HepG2 (cell line): ENCODE measurements around the gene PPAN.

Source experiments
- EHMT2 ChIP-seq: fragments of 200-600 bp; sonication (generic); IDR thresholded peaks from 2 replicates; pipeline ENCODE4 v1.7.0; 2017; ENCODE audit warnings: antibody characterized with exemption, low read depth, low read length, borderline replicate concordance
- EP300 ChIP-seq, 3 experiments: sonication (generic) in 1 of 3; formaldehyde crosslinking in 1 of 3; IDR thresholded peaks; 2 replicates each; pipeline versions ENCODE4 v1.5.1 to v1.6.1; 2011 to 2020; ENCODE audit warnings: low read depth in 2 of 3, low read length in 2 of 3, borderline replicate concordance in 1 of 3, improper control_type of control experiment in 1 of 3, mild to moderate bottlenecking in 1 of 3, missing genetic modification reagents in 1 of 3, moderate library complexity in 1 of 3
- HDAC1 ChIP-seq: sonication (generic); formaldehyde crosslinking; IDR thresholded peaks from 2 replicates; pipeline ENCODE4 v1.5.1; 2020; ENCODE audit warnings: mild to moderate bottlenecking, missing genetic modification reagents
- IRF2 ChIP-seq: IDR thresholded peaks from 2 replicates; pipeline ENCODE4 v1.6.1; 2018; ENCODE audit warnings: missing genetic modification reagents, missing compliant biosample characterization
- NFE2L2 ChIP-seq: fragments of 150-350 bp; IDR thresholded peaks from 2 replicates; pipeline ENCODE4 v1.6.1; 2014; ENCODE audit warnings: low read length
- PHF21A ChIP-seq: sonication (generic); formaldehyde crosslinking; IDR thresholded peaks from 2 replicates; pipeline ENCODE4 v1.5.0; 2020; ENCODE audit warnings: mild to moderate bottlenecking, missing genetic modification reagents
- ZBTB21 ChIP-seq: sonication (generic); formaldehyde crosslinking; IDR thresholded peaks from 2 replicates; pipeline ENCODE4 v1.4.0; 2020; ENCODE audit warnings: missing genetic modification reagents
- ZNF260 ChIP-seq: sonication (generic); formaldehyde crosslinking; IDR thresholded peaks from 2 replicates; pipeline ENCODE4 v1.4.0; 2020; ENCODE audit warnings: missing genetic modification reagents, low read depth, mild to moderate bottlenecking, borderline replicate concordance
- TF ChIP-seq, protein P1 (sequence below): sonication (generic); formaldehyde crosslinking; IDR thresholded peaks from 2 replicates; pipeline ENCODE4 v1.9.0; 2021; ENCODE audit warnings: missing genetic modification reagents, borderline replicate concordance
- TF ChIP-seq, protein P2 (sequence below): sonication (generic); formaldehyde crosslinking; IDR thresholded peaks from 2 replicates; pipeline ENCODE4 v1.4.0; 2020; ENCODE audit warnings: missing genetic modification reagents
- TF ChIP-seq, protein P3 (sequence below): sonication (generic); formaldehyde crosslinking; IDR thresholded peaks from 2 replicates; pipeline ENCODE4 v1.4.0; 2020; ENCODE audit warnings: missing genetic modification reagents, mild to moderate bottlenecking, borderline replicate concordance

DNA sequence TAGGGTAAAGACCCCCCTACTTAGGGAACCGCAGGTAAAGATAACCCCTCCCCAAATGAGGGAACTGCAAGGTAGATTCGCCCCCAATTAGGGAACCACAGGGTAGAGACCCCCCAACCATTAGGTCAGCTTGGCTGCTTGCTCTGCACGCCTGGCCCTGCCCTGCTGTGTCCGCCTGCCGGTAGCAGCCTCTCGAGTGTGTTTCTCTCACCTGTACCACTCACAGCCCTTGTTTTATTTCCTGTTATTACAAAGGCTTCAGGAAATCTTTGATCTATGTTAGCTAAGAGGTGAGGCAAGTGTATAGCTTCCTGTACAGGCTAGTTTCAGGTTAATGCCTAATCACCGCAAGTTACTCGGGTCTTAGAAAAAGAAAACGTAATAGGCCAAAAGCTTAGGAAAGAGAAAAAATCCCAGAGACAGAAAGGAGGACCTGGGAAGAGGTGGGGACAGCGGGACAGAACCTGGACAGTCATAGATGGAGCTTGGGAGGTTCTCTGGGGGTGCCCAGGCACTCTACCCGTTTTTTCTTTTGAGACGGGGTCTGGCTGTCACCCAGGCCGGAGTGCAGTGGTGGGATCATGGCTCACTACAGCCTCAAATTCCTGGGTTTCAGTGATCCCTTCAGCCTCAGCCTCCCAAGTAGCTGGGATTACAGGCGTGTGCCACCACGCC, 36.7 kb downstream of the PPAN start:
- TF ChIP-seq, protein P1, sequence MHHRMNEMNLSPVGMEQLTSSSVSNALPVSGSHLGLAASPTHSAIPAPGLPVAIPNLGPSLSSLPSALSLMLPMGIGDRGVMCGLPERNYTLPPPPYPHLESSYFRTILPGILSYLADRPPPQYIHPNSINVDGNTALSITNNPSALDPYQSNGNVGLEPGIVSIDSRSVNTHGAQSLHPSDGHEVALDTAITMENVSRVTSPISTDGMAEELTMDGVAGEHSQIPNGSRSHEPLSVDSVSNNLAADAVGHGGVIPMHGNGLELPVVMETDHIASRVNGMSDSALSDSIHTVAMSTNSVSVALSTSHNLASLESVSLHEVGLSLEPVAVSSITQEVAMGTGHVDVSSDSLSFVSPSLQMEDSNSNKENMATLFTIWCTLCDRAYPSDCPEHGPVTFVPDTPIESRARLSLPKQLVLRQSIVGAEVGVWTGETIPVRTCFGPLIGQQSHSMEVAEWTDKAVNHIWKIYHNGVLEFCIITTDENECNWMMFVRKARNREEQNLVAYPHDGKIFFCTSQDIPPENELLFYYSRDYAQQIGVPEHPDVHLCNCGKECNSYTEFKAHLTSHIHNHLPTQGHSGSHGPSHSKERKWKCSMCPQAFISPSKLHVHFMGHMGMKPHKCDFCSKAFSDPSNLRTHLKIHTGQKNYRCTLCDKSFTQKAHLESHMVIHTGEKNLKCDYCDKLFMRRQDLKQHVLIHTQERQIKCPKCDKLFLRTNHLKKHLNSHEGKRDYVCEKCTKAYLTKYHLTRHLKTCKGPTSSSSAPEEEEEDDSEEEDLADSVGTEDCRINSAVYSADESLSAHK (CRISPR knock-in tag): no peak
- TF ChIP-seq NFE2L2 (no peak), HDAC1 (CRISPR knock-in tag) (no peak), ZNF260 (CRISPR knock-in tag) (no peak), EP300 (IDR thresholded peaks at IDR 0.05; ENCODE audit: low read depth in 2 of 2, low read length in 2 of 2) (no peak), EP300 (CRISPR knock-in tag; IDR thresholded peaks at IDR 0.05; ENCODE audit: borderline replicate concordance) (no peak), EHMT2 (no peak), PHF21A (CRISPR knock-in tag) (no peak), IRF2 (CRISPR knock-in tag) (no peak), ZBTB21 (CRISPR knock-in tag) (no peak)
- TF ChIP-seq, protein P2, sequence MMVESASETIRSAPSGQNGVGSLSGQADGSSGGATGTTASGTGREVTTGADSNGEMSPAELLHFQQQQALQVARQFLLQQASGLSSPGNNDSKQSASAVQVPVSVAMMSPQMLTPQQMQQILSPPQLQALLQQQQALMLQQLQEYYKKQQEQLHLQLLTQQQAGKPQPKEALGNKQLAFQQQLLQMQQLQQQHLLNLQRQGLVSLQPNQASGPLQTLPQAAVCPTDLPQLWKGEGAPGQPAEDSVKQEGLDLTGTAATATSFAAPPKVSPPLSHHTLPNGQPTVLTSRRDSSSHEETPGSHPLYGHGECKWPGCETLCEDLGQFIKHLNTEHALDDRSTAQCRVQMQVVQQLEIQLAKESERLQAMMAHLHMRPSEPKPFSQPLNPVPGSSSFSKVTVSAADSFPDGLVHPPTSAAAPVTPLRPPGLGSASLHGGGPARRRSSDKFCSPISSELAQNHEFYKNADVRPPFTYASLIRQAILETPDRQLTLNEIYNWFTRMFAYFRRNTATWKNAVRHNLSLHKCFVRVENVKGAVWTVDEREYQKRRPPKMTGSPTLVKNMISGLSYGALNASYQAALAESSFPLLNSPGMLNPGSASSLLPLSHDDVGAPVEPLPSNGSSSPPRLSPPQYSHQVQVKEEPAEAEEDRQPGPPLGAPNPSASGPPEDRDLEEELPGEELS: no peak
- TF ChIP-seq, protein P3, sequence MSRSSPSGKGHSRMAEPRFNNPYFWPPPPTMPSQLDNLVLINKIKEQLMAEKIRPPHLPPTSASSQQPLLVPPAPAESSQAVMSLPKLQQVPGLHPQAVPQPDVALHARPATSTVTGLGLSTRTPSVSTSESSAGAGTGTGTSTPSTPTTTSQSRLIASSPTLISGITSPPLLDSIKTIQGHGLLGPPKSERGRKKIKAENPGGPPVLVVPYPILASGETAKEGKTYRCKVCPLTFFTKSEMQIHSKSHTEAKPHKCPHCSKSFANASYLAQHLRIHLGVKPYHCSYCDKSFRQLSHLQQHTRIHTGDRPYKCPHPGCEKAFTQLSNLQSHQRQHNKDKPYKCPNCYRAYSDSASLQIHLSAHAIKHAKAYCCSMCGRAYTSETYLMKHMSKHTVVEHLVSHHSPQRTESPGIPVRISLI (CRISPR knock-in tag): no peak
